Fibroblast of skin of left biceps (primary cell): ENCODE data around the gene ACOT12.

Source experiments
- DNase-seq, 2 experiments: peaks; one replicate each; pipeline ENCODE4 v3.0.0-alpha.2; 2013; ENCODE audit warnings: low read depth in 2 of 2

ACOT12 gene

DNA sequence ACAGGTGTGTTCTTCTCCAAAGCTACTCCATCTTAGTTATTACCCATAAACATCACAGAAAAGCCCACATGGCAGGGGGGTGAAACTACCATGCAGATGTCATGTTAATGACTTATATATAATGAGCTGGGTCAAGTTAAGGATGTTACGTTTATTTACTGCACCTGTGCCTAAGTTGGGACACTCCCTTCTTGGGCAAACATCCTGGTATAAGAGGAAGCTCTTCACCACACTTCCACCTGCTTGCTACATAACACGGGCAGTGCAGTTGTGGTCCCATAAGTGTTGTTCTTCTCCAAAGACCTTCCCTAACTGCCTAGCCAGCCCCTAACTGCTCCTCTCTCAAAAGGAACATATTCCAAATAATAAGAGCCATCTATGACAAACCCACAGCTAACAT is 101.8 kb downstream of the ACOT12 start:
- no peak for DNase-seq

GRCh38 chr5:81290146-81290545 is 103.8 kb downstream of the ACOT12 start:
- DNase-seq, result no peak

- DNase-seq, result no peak
Observed at GRCh38 chr5:81288021-81288433, 105.9 kb downstream of the ACOT12 start.

DNA sequence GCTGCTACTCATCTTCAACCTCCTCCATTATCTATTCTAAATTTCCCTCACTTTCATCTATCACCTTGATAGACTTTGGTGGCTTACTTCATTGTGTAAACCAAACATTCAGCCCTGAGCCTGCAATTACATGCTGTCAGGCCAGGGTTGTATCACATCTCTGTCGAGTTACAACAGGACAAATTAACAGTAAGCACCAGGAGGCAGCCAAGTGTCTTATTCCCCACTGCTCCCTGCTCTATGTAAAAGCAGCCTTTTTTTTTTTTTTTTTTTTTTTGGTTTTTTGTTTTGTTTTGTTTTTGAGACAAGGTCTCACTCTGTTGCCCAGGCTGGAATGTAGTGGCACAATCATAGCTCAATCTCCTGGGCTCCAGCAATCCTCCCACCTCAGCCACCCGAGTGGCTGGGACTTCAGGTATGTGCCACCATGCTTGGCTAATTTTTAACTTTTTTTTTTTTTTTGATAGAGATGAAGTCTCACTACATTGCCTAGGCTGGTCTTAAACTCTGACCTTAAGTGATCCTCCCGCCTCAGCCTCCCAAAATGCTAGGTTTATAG is 107.8 kb downstream of the ACOT12 start:
- no peak for DNase-seq

DNA sequence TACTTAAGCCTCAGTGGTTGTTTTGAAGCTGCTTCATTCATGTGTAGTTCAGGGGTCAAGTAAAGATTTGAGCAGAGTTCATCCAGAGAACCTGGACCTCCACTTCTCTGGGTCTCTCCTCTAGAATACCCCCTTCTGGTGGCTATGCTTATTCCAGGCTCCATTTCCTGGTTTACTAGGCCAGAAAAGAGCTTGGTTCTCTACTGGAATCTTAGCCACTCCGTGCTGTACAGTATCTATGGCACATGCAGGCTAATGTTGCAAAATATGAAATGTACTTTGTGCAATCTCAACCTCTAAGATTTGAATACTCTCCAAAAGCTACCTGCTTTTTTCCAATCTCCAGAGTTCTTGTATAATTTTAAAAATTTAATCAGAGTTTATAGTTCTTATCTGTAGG is 110.0 kb downstream of the ACOT12 start:
- no peak for DNase-seq
